Measurements from ENCODE around the gene AFMID.
"Not testable (repeated sequence)": the region's sequence is repeated elsewhere in the genome, so short reads cannot be mapped to it uniquely, and the experiment has no call there.

AFMID gene, protein sequence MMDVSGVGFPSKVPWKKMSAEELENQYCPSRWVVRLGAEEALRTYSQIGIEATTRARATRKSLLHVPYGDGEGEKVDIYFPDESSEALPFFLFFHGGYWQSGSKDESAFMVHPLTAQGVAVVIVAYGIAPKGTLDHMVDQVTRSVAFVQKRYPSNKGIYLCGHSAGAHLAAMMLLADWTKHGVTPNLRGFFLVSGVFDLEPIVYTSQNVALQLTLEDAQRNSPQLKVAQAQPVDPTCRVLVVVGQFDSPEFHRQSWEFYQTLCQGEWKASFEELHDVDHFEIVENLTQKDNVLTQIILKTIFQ

DNA sequence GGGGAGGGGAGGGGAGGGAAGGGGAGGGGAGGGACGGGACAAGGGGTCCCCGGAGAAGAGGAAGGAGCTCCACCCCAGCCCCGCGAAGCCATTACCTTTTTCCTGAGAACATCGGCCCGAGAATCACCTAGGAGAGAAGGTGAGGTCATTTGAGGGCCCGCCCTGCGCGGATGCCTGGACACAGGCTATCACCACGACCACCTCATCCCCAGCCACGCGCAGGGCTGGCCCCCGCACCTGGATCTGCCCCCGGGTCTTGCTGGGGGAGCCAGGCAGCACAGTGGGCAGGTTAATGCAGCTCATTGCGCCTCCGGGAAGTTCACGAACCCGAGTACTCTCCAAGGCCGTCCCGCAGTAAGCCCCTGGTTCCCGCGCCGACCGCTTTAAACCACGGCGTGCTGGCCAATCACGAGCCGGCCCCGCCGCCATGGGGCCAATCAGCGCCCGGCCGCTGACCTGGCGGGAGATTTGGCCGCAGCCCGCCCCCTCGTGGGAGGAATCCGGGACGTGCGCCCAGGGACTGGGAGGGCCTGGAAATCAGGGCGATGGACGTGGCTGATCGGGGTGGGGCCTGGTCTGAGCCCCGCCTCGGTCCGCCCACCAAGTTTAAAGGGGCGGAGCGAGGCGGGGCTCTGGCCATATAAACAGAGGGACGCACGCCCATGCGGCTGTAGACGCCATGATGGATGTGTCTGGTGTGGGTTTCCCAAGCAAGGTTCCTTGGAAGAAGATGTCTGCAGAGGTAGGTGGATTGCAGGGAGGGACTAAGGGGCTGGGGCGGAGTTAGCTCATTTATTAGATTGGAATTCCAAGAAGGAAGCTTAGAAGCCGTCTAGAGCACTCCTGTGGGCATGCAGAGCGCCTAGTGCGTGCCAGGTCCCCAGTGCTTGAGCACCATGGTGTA lies at the start of gene AFMID, which contains the start of gene TK1:
Gene AFMID, plus strand, starts transcription at position 671 of the 904 bp plus-strand sequence. Its CDS starts 9 bp downstream, at position 680.
Gene TK1, minus strand, starts transcription at position 361 of the 904 bp plus-strand sequence. Its CDS starts 58 bp downstream, at position 303.
- DNase-seq (ENCODE audit: low read depth in 2 of 2), result peak; percentile 54 to 77

DNA sequence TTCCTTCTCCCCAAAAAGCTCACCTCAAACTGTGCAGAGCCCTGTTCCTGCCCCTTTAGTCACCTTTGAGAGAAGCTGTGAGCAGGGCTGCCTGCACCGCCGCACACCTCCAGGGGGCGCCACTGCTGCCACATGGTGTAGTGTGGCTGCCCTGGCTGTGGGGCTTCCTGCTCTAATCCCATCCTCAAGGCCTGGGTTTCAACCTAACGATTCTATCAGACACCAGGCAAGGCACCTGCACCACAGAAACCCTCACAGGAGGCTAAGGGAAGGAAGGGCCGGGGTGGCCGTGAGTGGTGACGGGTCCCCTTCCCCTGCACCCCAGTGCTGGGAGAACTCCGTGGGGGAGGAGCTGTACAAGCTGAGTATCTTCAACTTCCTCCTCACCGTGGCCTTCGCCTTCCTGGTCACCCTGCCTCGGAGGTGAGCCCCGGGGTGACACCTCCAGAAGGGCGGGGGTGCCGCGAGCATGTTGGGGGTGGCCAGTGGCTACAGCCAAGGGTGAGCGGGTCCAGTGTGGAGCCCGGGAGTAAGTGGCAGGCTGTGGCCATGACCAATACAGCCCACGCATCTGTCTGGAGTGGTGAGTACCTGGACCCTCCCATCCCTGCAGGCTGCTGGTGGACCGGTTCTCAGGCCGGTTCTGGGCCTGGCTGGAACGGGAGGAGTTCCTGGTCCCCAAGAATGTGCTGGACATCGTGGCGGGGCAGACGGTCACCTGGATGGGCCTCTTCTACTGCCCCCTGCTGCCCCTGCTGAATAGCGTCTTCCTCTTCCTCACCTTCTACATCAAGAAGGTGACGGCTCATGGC lies 49.6 kb upstream of the AFMID start:
- peak in 1 of 2 donors; percentile 44 for DNase-seq (ENCODE audit: low read depth in 2 of 2)

DNA sequence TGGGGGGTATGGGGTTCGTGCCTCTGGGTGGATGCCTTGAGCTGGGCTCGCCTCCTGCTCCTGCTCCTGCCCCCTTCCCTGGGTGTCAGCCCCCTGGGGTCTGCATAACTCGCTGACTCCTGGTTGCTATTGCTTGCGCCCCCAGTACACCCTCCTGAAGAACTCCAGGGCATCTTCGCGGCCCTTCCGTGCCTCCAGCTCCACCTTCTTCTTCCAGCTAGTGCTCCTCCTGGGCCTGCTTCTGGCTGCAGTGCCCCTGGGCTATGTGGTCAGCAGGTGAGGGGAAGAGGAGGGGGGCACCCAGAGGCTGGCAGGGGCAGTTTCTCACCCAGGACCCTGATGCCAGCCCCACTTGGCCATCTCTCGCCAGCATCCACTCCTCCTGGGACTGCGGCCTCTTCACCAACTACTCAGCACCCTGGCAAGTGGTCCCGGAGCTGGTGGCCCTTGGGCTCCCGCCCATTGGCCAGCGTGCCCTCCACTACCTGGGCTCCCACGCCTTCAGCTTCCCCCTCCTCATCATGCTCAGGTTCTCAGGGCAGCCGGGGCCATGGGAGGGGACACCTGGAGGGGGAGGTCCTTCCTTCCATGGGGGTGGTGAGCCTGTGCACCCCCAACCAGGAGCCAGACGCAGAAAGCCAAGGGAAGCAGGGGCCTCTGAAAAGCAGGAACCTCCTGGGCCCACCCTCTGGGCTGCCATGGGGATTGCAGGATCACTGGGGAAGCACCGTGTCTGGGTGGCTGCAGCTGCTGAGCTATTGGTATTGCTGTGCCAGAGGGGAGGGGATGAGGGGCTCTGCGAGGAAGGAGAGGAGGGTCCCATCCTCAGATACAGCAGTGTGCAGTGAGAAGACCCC lies 48.7 kb upstream of the AFMID start:
- no peak for DNase-seq (ENCODE audit: low read depth in 2 of 2)

DNA sequence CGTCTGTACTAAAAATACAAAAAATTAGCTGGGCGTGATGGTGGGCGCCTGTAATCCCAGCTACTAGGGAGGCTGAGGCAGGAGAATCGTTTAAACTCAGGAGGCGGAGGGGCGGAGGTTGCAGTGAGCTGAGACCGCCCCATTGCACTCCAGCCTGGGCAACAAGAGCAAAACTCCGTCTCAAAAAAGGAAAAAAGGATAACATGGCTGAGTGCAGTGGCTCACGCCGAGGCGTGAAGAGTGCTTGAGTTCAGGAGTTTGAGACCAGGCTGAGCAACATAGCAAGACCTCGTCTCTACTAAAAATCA lies 47.3 kb upstream of the AFMID start:
- DNase-seq (ENCODE audit: low read depth in 2 of 2), result not testable (repeated sequence)

DNA sequence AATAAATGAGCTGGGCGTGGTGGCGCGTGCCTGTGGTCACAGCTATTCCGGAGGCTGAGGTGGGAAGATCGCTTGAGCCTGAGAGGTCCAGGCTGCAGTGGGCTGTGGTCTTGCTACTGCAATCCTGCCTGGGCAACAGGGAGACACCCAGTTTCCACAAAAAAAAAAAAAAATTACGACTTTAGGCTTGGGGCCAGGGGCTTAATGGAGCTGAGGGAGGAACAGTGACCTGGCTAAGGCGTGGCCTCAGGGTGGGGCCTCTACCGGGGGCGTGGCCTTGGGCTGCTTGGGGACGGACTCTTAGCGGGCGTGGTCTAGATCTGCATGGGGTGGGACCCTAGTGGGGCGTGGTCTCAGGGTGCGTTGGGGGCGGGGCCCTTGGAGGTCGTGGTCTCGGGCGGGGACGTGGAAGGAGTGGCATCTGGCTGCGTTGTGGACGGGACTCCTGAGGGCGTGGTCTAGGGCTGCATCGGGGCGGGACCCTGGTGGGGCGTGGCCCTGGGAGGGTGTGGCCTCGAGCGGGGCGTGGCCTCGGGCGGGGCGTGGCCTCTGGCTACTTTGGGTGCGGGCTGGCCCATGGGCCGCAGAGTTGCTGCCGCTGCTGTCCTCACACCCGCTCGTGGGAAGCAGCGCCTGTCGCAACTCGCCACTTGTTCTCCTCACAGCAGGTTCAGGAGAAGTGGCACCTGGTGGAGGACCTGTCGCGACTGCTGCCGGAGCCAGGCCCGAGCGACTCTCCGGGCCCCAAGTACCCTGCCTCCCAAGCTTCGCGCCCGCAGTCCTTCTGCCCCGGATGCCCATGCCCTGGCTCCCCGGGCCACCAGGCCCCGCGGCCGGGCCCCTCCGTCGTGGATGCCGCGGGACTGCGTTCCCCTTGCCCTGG lies 46.8 kb upstream of the AFMID start:
- DNase-seq (ENCODE audit: low read depth in 2 of 2), result peak; percentile 80 to 86

DNA sequence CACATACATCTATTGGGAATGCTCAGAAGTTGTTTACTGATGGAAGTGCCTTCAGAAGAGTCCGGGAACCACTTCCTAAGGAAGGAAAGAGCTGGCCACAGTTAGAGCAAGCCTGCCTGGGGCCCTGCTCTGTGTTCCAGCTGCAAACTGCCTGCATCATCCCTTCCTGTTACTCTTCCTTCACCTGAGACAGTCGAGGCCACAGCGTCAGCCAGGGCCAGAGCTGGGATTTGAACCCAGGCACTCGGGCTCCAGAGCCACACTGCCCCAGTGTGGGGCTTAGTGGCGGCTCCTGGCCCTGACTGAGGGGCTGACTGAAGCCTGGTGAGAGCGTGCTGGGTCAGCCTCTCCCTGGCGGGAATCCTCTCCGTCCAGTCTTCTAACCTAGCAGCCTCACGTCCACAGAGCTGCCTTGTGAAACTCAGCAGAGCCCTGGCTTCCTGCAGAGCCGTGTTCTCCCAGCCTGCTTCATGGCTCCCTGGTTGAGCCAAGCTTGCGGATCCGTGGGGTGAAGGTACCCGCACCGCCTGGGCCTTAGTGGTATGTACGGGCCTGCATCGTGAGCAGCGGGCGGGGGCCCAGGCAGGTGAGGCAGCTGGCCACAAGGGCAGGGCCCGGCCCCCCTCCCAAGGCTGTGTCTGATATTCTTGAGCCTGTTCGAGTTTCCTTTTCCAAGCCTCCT lies 45.6 kb upstream of the AFMID start:
- DNase-seq (ENCODE audit: low read depth in 2 of 2), result no peak

DNA sequence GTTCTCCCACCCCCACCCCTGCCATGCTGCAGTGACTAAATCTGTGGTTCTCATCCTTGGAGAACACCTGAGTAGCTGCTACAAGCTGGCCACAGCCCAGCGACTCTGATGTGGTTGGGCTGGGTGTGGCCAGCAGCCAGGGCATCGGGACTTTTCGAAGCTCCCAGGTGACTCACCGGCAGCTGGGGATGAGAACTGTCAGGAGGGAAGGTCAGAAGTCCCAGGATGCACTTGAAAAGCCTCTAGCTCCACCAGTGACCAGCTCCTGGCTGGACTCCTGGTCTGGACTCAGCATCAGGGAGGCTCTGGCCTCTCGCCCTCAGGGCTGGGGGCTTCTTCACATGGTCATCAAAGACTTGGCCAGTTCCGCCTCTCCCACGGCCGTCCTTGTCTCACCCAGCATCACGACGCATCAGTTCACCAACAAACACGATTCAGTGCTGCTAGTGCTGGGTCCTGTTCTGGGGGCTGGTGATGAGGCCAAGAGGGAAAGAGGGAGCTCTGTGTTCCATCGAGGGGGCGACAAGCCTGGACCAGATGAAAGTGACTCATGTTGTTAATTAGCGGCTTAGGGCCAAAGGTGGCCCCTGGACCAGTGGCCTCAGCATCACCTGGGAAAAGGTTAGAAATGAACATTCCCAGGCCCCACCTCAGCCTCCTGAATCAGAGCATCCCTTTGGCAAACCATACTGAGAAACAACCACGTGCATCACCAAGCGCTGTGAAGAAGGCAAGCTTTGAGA lies 44.9 kb upstream of the AFMID start:
- no peak for DNase-seq (ENCODE audit: low read depth in 2 of 2)

DNA sequence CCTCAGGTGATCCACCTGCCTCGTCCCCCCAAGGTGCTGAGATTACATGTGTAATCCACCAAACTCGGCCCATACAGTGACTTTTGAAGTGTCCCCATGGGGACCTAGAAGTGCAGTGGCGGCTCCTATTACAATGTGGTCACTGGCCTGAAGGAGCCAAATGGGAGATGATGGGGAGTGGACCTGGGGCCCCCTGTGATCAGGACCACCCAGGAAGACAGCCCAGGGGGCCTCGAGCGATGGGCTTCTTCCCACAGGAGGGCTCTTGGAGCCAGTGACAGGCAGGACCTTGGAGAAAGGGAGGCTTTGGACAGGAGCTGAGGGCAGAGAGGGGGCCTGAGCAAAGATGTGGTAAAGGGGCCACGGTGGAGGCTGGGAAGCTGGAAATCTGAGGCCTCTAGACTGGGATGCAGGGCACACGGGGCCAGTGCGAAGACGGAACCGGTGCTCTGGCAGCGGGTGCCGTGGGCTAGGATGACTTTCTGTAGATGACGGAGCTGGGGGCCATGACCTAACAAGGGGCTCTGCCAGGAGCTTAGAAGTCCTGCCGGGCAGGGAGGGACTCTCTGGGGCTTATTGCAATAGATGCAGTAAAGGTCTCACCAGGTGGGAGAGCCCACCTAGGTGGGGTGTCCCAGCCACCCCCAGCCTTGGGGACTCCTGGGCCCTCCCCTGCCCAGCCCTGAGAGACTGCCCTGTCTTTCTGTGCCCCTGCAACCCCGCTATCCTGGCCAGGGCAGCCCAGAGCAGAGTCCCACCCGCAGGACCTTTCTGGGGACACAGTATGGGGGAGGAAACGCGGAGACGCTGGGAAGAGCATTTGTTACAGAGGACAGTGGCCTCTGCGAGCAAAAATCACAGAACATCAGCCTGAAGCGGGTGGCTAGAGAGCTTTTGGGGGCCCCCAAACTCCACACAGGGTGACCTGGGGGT lies 43.7 kb upstream of the AFMID start:
- DNase-seq (ENCODE audit: low read depth in 2 of 2), result no peak

DNA sequence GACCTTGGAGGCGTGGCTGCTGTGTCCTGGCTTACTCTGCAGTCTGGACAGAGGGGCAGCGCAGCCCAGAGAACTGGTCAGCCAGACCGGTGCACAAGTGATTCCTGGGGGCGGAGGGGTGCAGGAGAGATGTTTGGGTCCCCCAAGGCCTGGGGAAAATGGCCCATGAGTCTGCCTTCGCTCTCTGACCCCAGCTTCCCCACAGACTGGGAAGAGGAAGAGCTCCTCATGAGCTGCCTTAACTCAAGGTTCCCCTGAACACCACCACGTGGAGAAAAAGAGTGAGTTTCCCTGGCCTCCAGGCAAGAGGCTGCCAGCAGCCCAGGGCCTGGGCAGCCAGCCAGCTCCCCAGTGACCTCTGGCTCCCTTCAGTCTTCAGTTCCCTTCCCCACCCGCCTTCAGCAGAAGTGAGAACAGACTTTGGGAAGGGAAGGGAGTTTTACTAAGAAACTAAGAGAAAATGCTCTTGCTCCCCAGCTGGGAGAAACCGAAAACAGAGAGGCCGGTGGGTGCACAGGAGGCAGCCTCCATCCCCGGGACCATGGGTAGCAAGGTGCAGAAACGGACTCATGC lies 42.9 kb upstream of the AFMID start:
- DNase-seq (ENCODE audit: low read depth in 2 of 2), result no peak

DNA sequence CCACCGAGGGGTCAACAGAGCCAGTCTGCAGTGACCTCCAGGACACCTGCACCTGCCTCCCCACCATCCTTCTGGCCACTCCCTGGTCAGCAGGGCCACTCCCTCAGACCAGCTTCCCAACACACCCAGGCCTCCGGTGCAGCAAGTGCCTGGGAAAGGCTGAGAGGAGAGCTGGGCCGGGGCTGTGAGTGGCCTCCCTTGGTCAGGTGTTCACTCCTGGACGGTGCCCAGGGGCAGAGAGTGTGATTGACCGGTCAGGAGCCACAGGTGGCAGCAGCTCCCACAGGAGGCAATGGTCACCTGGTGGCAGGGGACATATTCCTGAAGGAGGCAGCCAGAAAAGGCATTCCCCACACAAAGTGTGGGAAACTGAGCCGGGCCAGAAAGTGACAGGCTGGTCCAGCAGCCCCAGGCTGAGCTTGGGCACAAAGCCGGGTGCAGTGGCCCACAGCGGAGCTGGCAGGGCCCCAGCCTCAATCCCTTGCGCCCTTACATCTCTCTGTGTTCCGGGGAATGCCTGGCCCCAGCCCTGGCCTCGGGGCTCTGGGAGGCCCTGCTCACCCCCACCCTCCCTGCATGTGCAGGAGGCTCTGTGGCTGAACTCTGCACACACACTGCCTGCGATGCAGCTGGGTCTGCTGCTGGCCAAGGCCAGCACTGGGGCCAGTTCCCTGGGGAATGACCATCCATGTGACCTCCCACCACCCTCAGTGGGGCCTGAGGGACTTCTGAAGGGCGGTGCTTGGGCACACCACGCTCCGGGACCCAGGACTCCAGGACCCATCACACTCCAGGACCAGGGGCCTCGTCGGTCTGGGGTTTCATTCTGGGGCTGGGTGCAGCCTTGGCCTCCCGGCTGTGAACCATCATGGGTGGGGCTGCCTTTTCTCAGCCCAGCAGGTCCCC lies 42.2 kb upstream of the AFMID start:
- no peak for DNase-seq (ENCODE audit: low read depth in 2 of 2)

DNA sequence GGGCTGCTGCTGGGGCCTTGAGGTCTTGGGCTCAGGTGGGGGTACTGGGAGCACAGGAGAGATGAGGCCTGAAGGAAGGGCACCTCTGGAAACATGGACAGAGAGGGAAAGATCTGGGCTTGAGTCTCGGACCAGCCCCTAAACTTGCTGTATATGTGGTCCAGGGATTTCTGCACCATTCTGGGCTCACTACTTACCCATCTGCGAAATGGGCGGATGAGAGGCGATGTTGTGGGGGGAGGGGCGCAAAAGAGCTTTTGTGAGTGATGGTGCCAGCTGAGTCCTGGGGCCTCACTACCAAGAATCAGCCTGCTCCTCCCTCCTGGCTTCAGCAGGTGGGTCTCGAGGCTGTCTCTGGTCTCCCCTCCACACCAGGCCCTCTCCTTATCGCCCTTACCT lies 40.7 kb upstream of the AFMID start:
- no peak for DNase-seq (ENCODE audit: low read depth in 2 of 2)

DNA sequence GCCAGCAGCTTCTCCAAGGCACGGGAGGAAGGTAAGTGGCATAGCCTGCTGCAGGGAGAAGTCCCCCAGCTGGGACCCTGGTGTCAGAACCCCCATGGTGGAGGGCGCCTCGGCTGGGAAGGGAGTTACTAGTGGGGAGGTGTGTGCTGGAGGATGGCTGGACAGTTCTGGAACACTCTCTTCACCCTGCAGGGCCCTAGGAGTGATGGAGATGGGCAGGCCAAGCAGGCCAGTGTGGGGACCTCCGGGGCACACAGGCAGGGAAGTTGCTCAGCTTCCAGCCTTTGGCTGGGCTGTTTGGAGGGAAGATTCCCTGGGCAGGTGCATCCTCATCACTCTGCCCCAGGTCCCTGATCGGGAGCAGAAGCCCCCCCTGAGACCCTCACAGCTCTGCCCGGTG lies 40.3 kb upstream of the AFMID start:
- no peak for DNase-seq (ENCODE audit: low read depth in 2 of 2)

DNA sequence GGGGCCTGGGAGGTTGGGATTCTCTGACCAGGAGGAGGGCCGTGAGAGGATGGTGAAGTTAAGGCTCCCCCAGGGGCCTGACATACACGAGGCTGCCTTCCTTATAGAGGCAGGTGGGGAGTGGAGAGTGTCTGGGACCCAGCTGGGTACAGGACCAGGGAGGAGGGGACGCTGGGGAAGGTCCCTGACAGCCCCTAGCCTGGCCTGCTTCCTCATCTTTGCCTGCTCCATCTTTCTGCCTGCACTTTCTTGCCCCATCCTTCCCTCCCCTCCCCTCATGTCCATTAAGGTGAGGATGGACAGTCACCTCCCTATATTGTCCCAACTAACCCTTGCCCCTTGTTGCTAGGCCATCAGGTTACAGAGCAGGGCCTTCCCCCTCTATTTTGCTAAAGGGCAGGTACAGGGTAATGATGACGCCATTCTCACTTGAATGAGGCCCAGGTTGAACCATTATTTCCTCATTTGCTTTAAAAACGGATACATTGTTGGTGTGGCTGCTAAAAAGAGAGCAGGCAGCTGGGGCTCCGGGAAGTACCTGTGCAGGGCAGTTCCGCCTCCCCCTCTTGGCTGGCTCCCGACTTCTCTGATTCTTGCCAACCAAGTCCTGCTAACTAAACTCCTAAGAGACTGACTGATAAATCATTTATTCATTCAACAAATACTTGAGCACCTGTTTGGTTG lies 39.7 kb upstream of the AFMID start:
- no peak for DNase-seq (ENCODE audit: low read depth in 2 of 2)

DNA sequence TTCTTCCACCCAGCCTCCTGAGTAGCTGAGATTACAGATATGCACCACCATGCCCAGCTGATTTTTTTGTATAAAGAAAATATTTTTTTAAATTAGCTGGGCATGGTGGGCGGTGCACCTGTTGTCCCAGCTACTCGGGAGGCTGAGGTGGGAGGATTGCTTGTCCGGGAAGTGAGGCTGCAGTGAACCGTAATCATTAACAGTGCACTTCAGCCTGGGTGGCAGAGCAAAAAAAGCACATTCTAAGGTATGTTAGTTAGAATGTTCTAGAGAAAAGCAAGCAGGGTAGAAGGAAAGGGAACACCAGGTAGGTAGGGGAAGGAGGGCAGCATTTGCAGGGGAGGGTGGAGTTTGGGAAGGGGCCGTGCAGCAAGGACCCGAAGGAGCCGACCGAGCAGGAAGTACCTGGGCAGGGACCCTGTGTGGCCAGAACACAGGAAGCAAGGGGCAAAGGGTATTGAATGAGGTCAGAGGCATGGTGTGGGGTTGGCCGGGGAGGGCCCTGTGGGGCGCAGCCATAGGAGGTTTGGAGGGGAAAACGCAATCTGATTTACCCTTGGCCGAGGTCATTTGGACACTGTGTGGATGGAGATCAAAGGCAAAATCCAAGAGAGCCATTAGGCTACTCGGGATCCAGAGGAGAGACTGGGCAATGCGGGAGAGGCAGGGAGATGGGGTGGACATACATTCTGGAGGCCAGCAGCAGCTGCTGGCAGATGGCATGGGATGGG lies 38.7 kb upstream of the AFMID start:
- no peak for DNase-seq (ENCODE audit: low read depth in 2 of 2)

DNA sequence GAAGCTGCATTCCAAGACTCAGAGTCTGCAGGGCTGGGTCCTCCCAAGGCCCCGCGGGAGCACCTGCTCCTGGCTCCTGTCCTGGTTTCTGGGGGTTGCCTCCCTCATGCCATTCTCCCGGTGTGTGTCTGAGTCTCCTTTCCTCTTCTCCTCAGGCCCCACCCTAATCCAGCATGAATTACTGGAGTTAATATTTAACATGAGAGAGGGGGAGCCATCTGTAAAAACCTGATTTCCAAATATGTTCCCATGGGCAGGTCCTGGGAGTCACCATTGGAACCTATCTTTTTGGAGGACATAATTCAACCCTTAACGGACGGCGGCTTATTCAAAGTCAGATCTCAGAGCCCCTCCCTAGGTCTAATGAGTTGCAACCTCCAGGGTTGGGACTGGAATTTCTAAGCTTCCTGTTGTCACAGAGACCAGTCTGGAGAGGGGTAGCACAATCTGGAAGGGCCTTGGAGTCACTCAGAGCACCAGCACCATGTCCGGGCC lies 35.6 kb upstream of the AFMID start:
- no peak for DNase-seq (ENCODE audit: low read depth in 2 of 2)
